Anterior cingulate cortex (tissue), 58 donors: ENCODE results near the gene CCIN.

Experiments
- DNase-seq, 58 donors: peaks; one replicate each; lab custom pipeline; 2025; lab: John Stamatoyannopoulos, UW

Gene CCIN

DNA sequence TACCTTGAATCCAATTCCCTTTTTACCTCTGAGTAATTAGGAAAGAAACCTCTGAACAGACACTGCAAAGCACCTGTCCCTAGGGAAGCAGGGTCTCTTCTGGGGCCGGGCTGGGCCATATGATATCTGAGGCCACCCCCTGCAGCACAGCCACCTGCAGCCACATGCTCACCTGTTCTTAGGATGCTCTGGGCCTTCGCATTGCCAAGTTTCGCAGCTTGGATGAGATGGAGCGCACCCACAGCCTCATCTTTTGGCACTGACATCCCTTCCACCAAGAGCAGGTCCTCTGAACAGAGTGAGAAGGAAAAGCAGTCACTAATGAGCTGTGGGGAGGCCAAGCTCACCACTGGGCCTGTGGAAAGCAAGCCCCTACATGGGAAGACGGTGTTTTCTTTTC, 48.8 kb downstream of the CCIN start:
- DNase-seq: peak in 3 of 58 donors; percentile 13 to 76 (median 30)

DNA sequence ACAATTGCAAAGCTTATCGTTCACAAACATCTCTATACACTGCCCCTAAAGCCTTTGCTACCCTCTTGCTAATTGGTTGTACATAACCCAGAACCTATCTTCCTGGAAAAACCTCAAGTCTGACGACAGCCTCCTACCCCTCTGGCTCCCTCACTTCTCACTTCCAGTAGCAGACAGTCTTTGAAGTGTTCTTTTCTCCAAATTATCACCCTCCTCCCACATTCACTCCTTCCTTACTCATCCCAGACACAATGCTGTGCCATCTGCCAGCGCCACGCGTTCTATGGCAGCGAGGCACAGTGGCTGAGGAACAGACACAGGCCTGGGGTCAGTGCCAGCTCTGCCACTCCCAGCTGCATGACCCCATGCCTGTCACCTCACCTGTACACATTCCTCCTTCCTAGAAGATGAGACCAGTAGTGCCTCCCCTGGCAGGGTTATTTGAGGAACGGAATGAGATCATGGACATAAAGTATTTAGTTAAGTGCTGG, 49.3 kb downstream of the CCIN start:
- DNase-seq: peak in 28 of 58 donors; percentile 16 to 76 (median 43)
